Upper lobe of right lung (tissue), 1 donor: ENCODE data around the gene DUSP23. TPM values are rescaled to one million over a fixed set of nuclear protein-coding genes. Genes with fewer than 3 reads are reported as not detected.

Source experiments
- ATAC-seq: fragments of 200-7000 bp; cut with Tn5 transposase; one replicate; pipeline ENCODE4 v1.9.1; 2020; ENCODE audit warnings: mild to moderate bottlenecking, moderate library complexity
- DNase-seq: peaks from one replicate; pipeline ENCODE4 v3.0.0-alpha.2; 2020
- H3K27ac ChIP-seq: fragments of 200-600 bp; one replicate; pipeline ENCODE4 v1.8.0; 2022
- H3K27me3 ChIP-seq: fragments of 200-600 bp; one replicate; pipeline ENCODE4 v1.8.0; 2022; ENCODE audit warnings: mild to moderate bottlenecking
- H3K36me3 ChIP-seq: fragments of 200-600 bp; one replicate; pipeline ENCODE4 v1.8.0; 2022
- H3K4me1 ChIP-seq: fragments of 200-600 bp; one replicate; pipeline ENCODE4 v1.8.0; 2022
- H3K4me3 ChIP-seq: fragments of 200-600 bp; one replicate; pipeline ENCODE4 v1.8.0; 2022; ENCODE audit warnings: mild to moderate bottlenecking
- H3K9me3 ChIP-seq: fragments of 200-600 bp; one replicate; pipeline ENCODE4 v1.8.0; 2022
- CTCF ChIP-seq: fragments of 200-600 bp; IDR thresholded peaks from one replicate; pipeline ENCODE4 v1.8.0; 2022; ENCODE audit warnings: antibody characterized with exemption
- intact Hi-C: fragments of 100-400 bp; cut with DNase I; formaldehyde crosslinking; loops from one replicate; pipeline ENCODE4 v1.11.0; 2022
- total RNA-seq: library from RNA; stranded (reverse); fragmentation: NEBNext Ultra II Directional; extraction: Animal tissue kit (Norgen Biotek cat#: 25700); gene quantifications from one replicate; pipeline ENCODE4 v1.2.1, GENCODE V29; 2021
- donor health status: DM: no; HTN: yes; CAD: no; lungs with severe emphysema.

The DUSP23 gene
- total RNA-seq, 1 donor from 2014 or later = 71.1 TPM

DNA sequence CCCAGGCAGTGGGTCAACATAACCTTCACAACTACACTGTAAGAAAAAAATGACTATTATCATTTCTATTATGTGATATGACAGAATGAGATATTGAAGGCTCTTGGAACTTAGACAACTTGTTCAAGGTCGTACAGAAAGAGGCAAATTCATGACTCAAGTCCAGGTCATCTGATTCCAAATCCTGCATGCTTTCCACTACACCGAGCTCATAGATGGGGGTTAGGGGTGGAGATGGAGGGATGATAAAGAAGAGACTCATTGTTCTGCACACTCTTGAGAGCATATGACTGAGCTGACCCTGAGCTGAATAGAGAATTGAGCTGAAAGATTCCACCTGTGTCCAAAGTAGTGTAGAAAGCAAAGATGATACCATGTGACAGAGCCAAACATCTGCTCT, 24.2 kb downstream of the DUSP23 start:
- intact Hi-C loops = no loop called here
- no peak overlapping the region for H3K4me3 ChIP-seq
- no peak for TF ChIP-seq CTCF
- H3K9me3 ChIP-seq = no peaks in the 10 kb centered on the region
- DNase-seq (no peak), ATAC-seq (no peak)
- H3K4me1 ChIP-seq = peaks cover 5% of the 10 kb centered on the region
- H3K36me3 ChIP-seq = no peaks in the 10 kb centered on the region
- no peak overlapping the region for H3K27ac ChIP-seq
- no peaks in the 10 kb centered on the region for H3K27me3 ChIP-seq

DNA sequence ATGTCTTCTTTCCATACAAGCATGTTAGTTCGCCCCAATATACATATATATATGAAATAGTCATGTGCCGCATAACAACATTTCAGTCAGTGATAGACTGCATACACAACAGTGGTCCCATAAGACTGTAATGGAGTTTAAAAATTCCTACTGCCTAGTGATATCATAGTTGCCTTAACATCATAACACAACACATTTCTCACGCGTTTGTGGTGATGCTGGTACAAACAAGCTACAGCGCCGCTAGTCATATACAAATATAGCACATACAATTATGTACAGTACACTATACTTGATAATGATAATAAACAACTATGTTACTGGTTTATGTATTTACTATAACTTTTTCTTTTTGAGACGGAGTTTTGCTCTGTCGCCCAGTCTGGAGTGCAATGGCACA, 35.2 kb downstream of the DUSP23 start:
- H3K9me3 ChIP-seq = no peaks in the 10 kb centered on the region
- H3K27ac ChIP-seq = no peak overlapping the region
- no peak for TF ChIP-seq CTCF
- no peaks in the 10 kb centered on the region for H3K36me3 ChIP-seq
- no peaks in the 10 kb centered on the region for H3K27me3 ChIP-seq
- H3K4me3 ChIP-seq = no peak overlapping the region
- H3K4me1 ChIP-seq = no peaks in the 10 kb centered on the region
- no peak for ATAC-seq
- DNase-seq = no peak
- intact Hi-C loops = no loop called here

- H3K4me1 ChIP-seq = no peaks in the 10 kb centered on the region
- no peak for TF ChIP-seq CTCF
Measured at GRCh38 chr1:159817276-159818041, 36.7 kb downstream of the DUSP23 start.

DNA sequence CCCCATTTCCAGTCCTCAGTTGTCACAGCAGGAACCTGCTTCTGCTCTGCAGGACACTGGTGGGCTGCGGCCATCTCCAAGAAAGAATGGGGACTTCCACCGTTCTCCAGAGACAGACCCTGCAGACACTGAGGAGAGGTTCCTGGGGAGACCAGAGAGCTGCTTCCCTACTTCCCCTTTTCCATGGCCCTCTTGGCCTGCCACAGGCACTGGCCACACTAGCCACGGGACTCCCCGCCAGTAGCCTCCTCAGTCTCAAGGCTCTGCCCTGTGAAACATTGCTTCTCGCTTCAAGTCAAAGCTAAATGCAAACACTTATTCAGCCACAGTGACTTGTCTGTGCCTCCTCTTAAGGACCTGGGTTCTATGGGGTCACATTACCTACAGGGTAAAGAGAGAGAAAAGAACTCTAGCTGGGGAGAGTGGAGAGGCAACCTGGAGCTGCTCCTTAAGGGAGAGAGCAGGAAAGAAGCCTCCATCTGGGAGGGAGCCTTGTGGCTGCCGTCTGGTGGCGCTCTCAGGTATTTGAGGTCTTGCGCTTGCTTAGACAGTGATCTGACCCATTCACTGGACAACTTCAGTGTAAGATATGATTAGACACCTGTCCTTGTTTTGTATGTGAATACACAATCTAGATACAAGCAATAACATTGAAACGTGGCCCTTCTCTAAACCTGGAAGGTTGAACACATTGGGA, 40.6 kb downstream of the DUSP23 start:
- Histone ChIP-seq H3K36me3 (no peaks in the 10 kb centered on the region), H3K4me3 (no peak overlapping the region), H3K4me1 (peaks cover 7% of the 10 kb centered on the region), H3K9me3 (no peaks in the 10 kb centered on the region), H3K27me3 (no peaks in the 10 kb centered on the region), H3K27ac (no peak overlapping the region)
- TF ChIP-seq CTCF = no peak
- DNase-seq (no peak), ATAC-seq (peak; percentile 82)
- intact Hi-C loops = no loop called here

More at GRCh38 chr1:159817276-159818041, 36.7 kb downstream of the DUSP23 start:
- Histone ChIP-seq H3K9me3 (no peaks in the 10 kb centered on the region), H3K27ac (no peak overlapping the region), H3K36me3 (no peaks in the 10 kb centered on the region), H3K4me3 (no peak overlapping the region), H3K27me3 (no peaks in the 10 kb centered on the region)
- DNase-seq (no peak), ATAC-seq (no peak)
- intact Hi-C loops = no loop called here

DNA sequence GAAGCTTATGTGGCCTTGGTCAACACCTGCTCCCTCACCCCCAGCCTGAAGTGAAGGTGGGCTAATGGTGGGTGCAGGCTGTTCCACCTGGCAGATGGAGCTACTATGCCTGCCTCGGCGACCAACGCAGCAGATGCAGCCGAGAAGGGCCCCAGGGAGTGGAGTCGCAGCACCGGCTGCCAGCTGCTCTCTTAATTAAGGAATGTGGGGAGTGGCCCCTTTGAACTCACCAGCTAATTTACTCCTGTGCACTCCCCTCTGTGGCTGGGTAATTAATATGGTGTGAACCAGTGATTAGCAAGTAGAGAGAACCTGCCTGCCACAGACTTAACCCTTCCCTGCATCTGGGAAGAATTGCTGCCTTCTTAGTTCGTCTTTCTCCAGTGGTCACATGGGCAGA, 42.6 kb downstream of the DUSP23 start:
- no peaks in the 10 kb centered on the region for H3K27me3 ChIP-seq
- H3K27ac ChIP-seq = no peak overlapping the region
- intact Hi-C loops = no loop called here
- no peak overlapping the region for H3K4me3 ChIP-seq
- no peak for DNase-seq
- no peak for TF ChIP-seq CTCF
- no peaks in the 10 kb centered on the region for H3K9me3 ChIP-seq
- no peaks in the 10 kb centered on the region for H3K36me3 ChIP-seq
- peak; percentile 11 for ATAC-seq
- peaks cover 7% of the 10 kb centered on the region for H3K4me1 ChIP-seq
